Glutamatergic neuron (in vitro differentiated cells): ENCODE measurements around the gene COL28A1. TPM values are rescaled to one million over a fixed set of nuclear protein-coding genes. Genes with fewer than 3 reads are reported as not detected.

ENCODE experiments used
- DNase-seq: peaks from one replicate; pipeline ENCODE4 v3.0.0; 2022
- H3K27ac Mint-ChIP-seq: one replicate; pipeline ENCODE4 v1.8.0; 2020; ENCODE audit warnings: mild to moderate bottlenecking, mixed read lengths, inconsistent platforms; ENCODE audit not compliant: unreplicated experiment
- H3K27me3 Mint-ChIP-seq: one replicate; pipeline ENCODE4 v1.8.0; 2020; ENCODE audit warnings: mild to moderate bottlenecking, moderate library complexity, mixed read lengths, inconsistent platforms; ENCODE audit not compliant: unreplicated experiment
- H3K36me3 Mint-ChIP-seq: one replicate; pipeline ENCODE4 v1.8.0; 2020; ENCODE audit warnings: mild to moderate bottlenecking, mixed read lengths, inconsistent platforms; ENCODE audit not compliant: unreplicated experiment
- H3K4me1 Mint-ChIP-seq: one replicate; pipeline ENCODE4 v1.8.0; 2020; ENCODE audit warnings: mild to moderate bottlenecking, low read depth, mixed read lengths, inconsistent platforms; ENCODE audit not compliant: unreplicated experiment
- H3K4me3 Mint-ChIP-seq: one replicate; pipeline ENCODE4 v1.8.0; 2020; ENCODE audit warnings: mild to moderate bottlenecking, mixed read lengths, inconsistent platforms; ENCODE audit not compliant: unreplicated experiment
- H3K9me3 Mint-ChIP-seq: one replicate; pipeline ENCODE4 v1.8.0; 2020; ENCODE audit warnings: mild to moderate bottlenecking, moderate library complexity, mixed read lengths, inconsistent platforms; ENCODE audit not compliant: unreplicated experiment
- CTCF ChIP-seq: fragments of 200-600 bp; sonication (generic); IDR thresholded peaks from one replicate; pipeline ENCODE4 v1.5.0; 2021; ENCODE audit not compliant: partially characterized antibody, unreplicated experiment
- total RNA-seq: library from RNA; stranded (reverse); fragmentation: NEBNext Ultra II Directional; extraction: Animal tissue kit (Norgen Biotek cat#: 25700); gene quantifications from one replicate; pipeline ENCODE4 v1.2.1, GENCODE V29; 2021; ENCODE audit not compliant: unreplicated experiment

The COL28A1 gene
- total RNA-seq, 1 donor from 2014 or later, result 0.39 TPM

DNA sequence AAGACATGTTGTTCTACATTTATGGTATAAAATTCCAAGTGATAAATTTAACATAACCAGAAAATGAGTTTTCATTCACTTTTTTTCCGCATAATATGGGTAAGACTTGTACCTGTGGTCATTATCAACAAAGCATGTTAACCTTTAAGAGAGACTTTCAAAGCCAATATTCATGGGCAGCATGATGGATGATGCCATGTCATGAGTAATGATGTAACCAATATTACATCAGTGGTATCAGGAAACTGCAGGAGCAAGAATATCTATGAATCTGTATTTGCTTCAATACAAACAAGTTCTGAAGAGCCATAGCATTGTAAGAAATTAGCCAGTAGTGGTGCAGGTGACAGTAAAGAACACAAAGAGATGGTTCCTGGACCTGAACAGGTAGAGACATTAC, 226.5 kb downstream of the COL28A1 start:
- H3K27me3 Mint-ChIP-seq, result peaks cover 3% of the 10 kb centered on the region
- no peak for DNase-seq
- no peak overlapping the region for H3K4me3 Mint-ChIP-seq
- no peaks in the 10 kb centered on the region for H3K36me3 Mint-ChIP-seq
- H3K27ac Mint-ChIP-seq, result no peak overlapping the region
- no peak for TF ChIP-seq CTCF
- H3K4me1 Mint-ChIP-seq, result no peaks in the 10 kb centered on the region
- H3K9me3 Mint-ChIP-seq, result peaks cover under 1% of the 10 kb centered on the region

Other genes starting within 250 kb of the COL28A1 start
- 30.9 TPM for gene MIOS, start 31.0 kb upstream of the COL28A1 start, total RNA-seq
- 5.2 TPM for gene UMAD1, start 104.9 kb upstream of the COL28A1 start, total RNA-seq
- gene RPA3, start 182.7 kb upstream of the COL28A1 start, total RNA-seq, result 20.7 TPM